HEK293T (cell line): ENCODE data around the gene TEN1.
A peak's percentile ranks its signal among the peaks of the same experiment; 100 is the strongest.
"Not testable (repeated sequence)": the region's sequence is repeated elsewhere in the genome, so short reads cannot be mapped to it uniquely, and the experiment has no call there.

ENCODE experiments used
- CTCF ChIA-PET: fragments of 350-600 bp; formaldehyde crosslinking; extraction: SDS; loops from one replicate; lab custom pipeline; 2021; ENCODE audit warnings: antibody characterized with exemption, inconsistent platforms; lab: Yijun Ruan, JAX
- POLR2A ChIA-PET: fragments of 350-600 bp; formaldehyde crosslinking; extraction: SDS; loops from one replicate; lab custom pipeline; 2020; ENCODE audit warnings: antibody characterized with exemption, inconsistent platforms; lab: Yijun Ruan, JAX
- DNase-seq: peaks from one replicate; pipeline ENCODE4 v3.0.0; 2012; ENCODE audit warnings: mixed read lengths; ENCODE audit errors: extremely low spot score
- ARNT ChIP-seq: fragments of 450-650 bp; IDR thresholded peaks from 2 replicates; pipeline ENCODE4 v1.6.1; 2017; ENCODE audit warnings: mild to moderate bottlenecking
- BHLHE40 ChIP-seq: fragments of 450-650 bp; IDR thresholded peaks from 2 replicates; pipeline ENCODE4 v1.6.1; 2016; ENCODE audit warnings: mild to moderate bottlenecking, moderate library complexity, borderline replicate concordance
- CTBP1 ChIP-seq: fragments of 450-650 bp; IDR thresholded peaks from 2 replicates; pipeline ENCODE4 v1.6.1; 2016; ENCODE audit warnings: borderline replicate concordance
- ELF4 ChIP-seq: fragments of 450-650 bp; IDR thresholded peaks from 2 replicates; pipeline ENCODE4 v1.6.1; 2017; ENCODE audit warnings: antibody characterized with exemption
- FOXA1 ChIP-seq: fragments of 450-650 bp; IDR thresholded peaks from 2 replicates; pipeline ENCODE4 v1.6.1; 2016; ENCODE audit warnings: mild to moderate bottlenecking
- FOXK2 ChIP-seq: fragments of 450-650 bp; IDR thresholded peaks from 2 replicates; pipeline ENCODE4 v1.6.1; 2016; ENCODE audit warnings: mild to moderate bottlenecking
- FOXM1 ChIP-seq: fragments of 450-650 bp; IDR thresholded peaks from 2 replicates; pipeline ENCODE4 v1.6.1; 2017; ENCODE audit warnings: mild to moderate bottlenecking, borderline replicate concordance
- HDGF ChIP-seq: fragments of 450-650 bp; IDR thresholded peaks from 2 replicates; pipeline ENCODE4 v1.6.1; 2017; ENCODE audit warnings: antibody characterized with exemption, borderline replicate concordance
- L3MBTL2 ChIP-seq: fragments of 450-650 bp; conservative IDR thresholded peaks from 2 replicates; pipeline ENCODE4 v1.6.1; 2016; ENCODE audit warnings: mild to moderate bottlenecking
- LEF1 ChIP-seq: fragments of 450-650 bp; IDR thresholded peaks from 2 replicates; pipeline ENCODE4 v1.6.1; 2017; ENCODE audit warnings: mild to moderate bottlenecking, borderline replicate concordance
- NFRKB ChIP-seq: fragments of 450-650 bp; IDR thresholded peaks from 2 replicates; pipeline ENCODE4 v1.6.1; 2016; ENCODE audit warnings: mild to moderate bottlenecking, moderate library complexity
- PKNOX1 ChIP-seq: fragments of 450-650 bp; IDR thresholded peaks from 2 replicates; pipeline ENCODE4 v1.6.1; 2016
- SP1 ChIP-seq: fragments of 450-650 bp; IDR thresholded peaks from 2 replicates; pipeline ENCODE4 v1.6.1; 2017
- SUZ12 ChIP-seq: fragments of 450-650 bp; IDR thresholded peaks from 2 replicates; pipeline ENCODE4 v1.6.1; 2016; ENCODE audit warnings: mild to moderate bottlenecking
- TARDBP ChIP-seq: fragments of 450-650 bp; IDR thresholded peaks from 2 replicates; pipeline ENCODE4 v1.6.1; 2016
- ZNF384 ChIP-seq: fragments of 450-650 bp; IDR thresholded peaks from 2 replicates; pipeline ENCODE4 v1.6.1; 2016

The TEN1 gene

DNA sequence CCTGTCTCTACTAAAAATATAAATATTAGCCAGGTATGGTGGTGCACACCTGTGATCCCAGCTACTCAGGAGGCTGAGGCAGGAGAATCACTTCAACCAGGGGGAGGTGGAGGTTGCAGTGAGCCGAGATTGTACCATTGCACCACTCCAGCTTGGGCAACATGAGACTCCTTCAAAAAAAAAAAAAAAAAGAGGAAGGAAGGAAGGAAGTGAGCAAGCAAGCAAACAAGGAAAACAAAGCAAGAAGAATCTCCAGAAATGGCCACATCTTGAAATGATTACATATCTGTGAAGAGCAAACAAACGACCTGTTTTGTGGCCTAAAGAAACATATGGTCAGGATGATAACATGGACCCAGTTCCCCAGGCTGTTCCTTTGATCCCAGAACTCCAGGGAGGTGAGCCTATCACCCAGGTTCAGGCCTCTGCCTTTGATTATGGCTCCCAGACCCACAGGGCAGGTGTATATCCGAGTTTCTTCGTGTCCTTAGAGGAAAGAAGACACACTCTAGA, 9.0 kb upstream of the TEN1 start:
- no peak for DNase-seq
- ChIA-PET POLR2A (no interaction called here), CTCF (no interaction called here)
- TF ChIP-seq SUZ12: no peak
- no peak for TF ChIP-seq ELF4
- no peak for TF ChIP-seq FOXA1
- TF ChIP-seq FOXM1: no peak
- no peak for TF ChIP-seq ARNT
- TF ChIP-seq PKNOX1: no peak
- TF ChIP-seq BHLHE40: no peak
- no peak for TF ChIP-seq CTBP1

- POLR2A ChIA-PET: no interaction called here
- DNase-seq: no peak
- TF ChIP-seq FOXM1: no peak
- TF ChIP-seq SUZ12: no peak
- TF ChIP-seq TARDBP: no peak
- TF ChIP-seq SP1: no peak
- TF ChIP-seq LEF1: no peak
- TF ChIP-seq L3MBTL2: no peak
- no peak for TF ChIP-seq FOXA1
- TF ChIP-seq HDGF: no peak
- no peak for TF ChIP-seq FOXK2
- no peak for TF ChIP-seq ELF4
- no peak for TF ChIP-seq PKNOX1
- CTCF ChIA-PET: no interaction called here
These were observed 8.4 kb upstream of the TEN1 start for GRCh38 chr17:75970626-75971025.

GRCh38 chr17:75975187-75975586, 3.9 kb upstream of the TEN1 start:
- DNase-seq, POLR2A ChIA-PET: not testable (repeated sequence)
- CTCF ChIA-PET: interaction anchor here (1.1 kb wide), 1 partner anchor 26 kb away, joined by 4 read pairs; the partner anchor contains the start of gene CDK3

DNA sequence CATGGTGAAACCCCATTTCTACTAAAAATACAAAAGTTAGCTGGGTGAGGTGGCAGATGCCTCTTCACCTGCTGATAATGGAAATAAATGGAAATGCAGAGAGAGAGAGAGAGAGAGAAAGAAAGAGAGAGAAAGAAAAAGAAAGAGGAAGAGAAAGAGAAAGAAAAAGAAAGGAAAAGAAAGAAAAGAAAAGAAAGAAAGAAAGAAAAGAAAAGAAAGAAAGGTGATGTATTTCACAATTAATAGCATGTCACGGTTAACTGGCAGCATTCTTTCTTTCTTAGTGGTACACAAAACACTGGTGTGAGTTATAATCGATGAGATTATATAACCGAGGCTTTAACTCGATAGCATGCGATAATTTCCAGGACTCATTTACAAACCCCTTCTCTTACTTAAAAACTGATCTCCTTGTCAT, 3.3 kb upstream of the TEN1 start:
- POLR2A ChIA-PET: interaction anchor here (0.8 to 1.0 kb wide), 2 partner anchors 35 to 54 kb away, joined by 3 read pairs; partner anchors contain the start of gene FBF1

DNA sequence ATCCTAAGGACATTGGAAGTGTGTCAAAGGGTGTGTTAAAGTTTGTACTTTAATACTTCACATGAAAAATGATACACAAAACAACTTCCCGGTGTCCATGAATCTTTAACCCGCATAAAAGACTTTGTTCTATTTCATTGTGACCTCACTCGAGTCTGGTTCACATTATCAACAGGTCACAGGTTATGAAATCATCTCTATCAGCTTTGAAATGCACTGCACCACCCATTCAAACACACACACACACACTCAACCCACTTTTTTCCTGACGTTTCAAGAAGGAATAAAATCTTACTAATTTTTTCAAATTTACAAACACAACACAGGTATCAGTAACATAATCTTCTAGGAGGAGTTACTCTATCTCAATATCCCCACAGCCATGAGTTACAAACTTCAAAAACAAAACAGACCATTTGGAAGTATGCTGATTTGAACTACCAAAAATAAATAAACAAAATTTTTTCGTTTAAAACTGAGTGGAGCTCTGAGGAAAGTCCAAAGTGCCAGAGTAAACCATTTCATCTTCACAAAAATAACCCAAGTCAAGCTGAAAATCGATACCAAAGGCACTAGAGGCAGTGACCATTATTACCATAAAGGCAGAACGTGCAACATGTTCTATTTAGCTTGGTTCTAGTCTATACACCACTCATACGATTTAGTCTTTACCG, 2.7 kb upstream of the TEN1 start:
- POLR2A ChIA-PET: interaction anchor here (0.8 to 1.0 kb wide), 2 partner anchors 35 to 54 kb away, joined by 3 read pairs; partner anchors contain the start of gene FBF1
- DNase-seq: no peak
- CTCF ChIA-PET: interaction anchor here (1.0 to 1.1 kb wide), 2 partner anchors 25 to 38 kb away, joined by 3 to 4 read pairs; partner anchors contain the start of gene CDK3
- TF ChIP-seq SP1: no peak
- TF ChIP-seq ELF4: no peak
- TF ChIP-seq TARDBP: no peak
- TF ChIP-seq FOXM1: no peak
- TF ChIP-seq SUZ12: no peak
- TF ChIP-seq L3MBTL2: no peak
- TF ChIP-seq CTBP1: no peak
- no peak for TF ChIP-seq FOXA1
- TF ChIP-seq PKNOX1: no peak
- no peak for TF ChIP-seq FOXK2

More for the DNA sequence above, 3.3 kb upstream of the TEN1 start:
- no peak for DNase-seq
- no peak for TF ChIP-seq L3MBTL2
- TF ChIP-seq FOXK2: no peak
- TF ChIP-seq ARNT: no peak
- TF ChIP-seq HDGF: no peak
- TF ChIP-seq ZNF384: no peak
- TF ChIP-seq FOXM1: no peak
- no peak for TF ChIP-seq CTBP1
- no peak for TF ChIP-seq NFRKB
- no peak for TF ChIP-seq PKNOX1
- TF ChIP-seq SP1: no peak
- TF ChIP-seq BHLHE40: no peak
- CTCF ChIA-PET: interaction anchor here (1.0 to 1.1 kb wide), 2 partner anchors 25 to 38 kb away, joined by 3 to 4 read pairs; partner anchors contain the start of gene CDK3

DNA sequence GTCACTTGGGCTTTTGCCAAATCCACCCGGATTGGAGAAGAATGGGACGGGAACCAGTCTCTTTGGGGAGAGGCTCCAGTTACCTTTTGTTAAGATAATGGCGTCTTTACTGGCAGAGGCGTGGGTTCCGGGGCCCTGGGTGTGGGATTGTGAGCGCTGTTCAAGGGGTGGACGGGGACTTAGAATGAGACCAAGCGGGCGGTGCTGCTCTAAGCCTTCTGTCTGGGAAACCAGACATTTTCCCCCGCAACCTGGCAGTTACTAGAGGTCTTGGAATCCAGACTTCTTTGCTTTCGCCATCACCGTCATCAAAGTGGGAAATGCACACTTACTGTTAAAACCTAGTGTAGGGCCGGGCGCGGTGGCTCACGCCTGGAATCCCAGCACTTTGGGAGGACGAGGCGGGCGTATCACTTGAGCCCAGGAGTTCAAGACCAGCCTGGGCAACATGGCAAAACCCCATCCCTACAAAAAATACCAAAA, 706 bp downstream of the TEN1 start:
- TF ChIP-seq L3MBTL2 (0 out of 2 replicates have a peak, but pooled peaks have one; percentile 40), FOXM1 (no peak), FOXK2 (no peak), ARNT (no peak), TARDBP (no peak)
- POLR2A ChIA-PET: interaction anchor here (0.9 to 1.6 kb wide), 3 partner anchors 23 to 70 kb away, joined by 3 to 5 read pairs (median 4); partner anchors contain the start of gene FBF1
- DNase-seq: no peak
- CTCF ChIA-PET: interaction anchor here (0.6 kb wide), 1 partner anchor 270 kb away, joined by 3 read pairs; no protein-coding TSS in a partner anchor
